Ovary (tissue), 9 donors: ENCODE results near the gene CTNND2. TPM values are rescaled to one million over a fixed set of nuclear protein-coding genes. Genes with fewer than 3 reads are reported as not detected.

Experiments used
- DNase-seq, 5 donors: peaks; one replicate each; pipeline ENCODE4 v3.0.0-alpha.2; 2019 to 2020
- H3K27ac ChIP-seq, 2 donors: fragments of 200-600 bp; one replicate each; pipeline versions ENCODE4 v1.5.1 to v1.8.0; 2019 to 2022
- H3K27me3 ChIP-seq: fragments of 200-600 bp; one replicate; pipeline ENCODE4 v1.8.0; 2022
- H3K36me3 ChIP-seq: fragments of 200-600 bp; sonication (generic); one replicate; pipeline ENCODE4 v1.5.1; 2019
- H3K4me1 ChIP-seq: one replicate; pipeline ENCODE4 v1.8.1; 2013; ENCODE audit warnings: mild to moderate bottlenecking, moderate library complexity; ENCODE audit not compliant: insufficient read depth
- H3K4me3 ChIP-seq: fragments of 200-600 bp; sonication (generic); one replicate; pipeline ENCODE4 v1.5.1; 2017
- H3K9me3 ChIP-seq, 2 donors: fragments of 200-600 bp in 1 of 2; sonication (generic) in 1 of 2; one replicate each; pipeline versions ENCODE4 v1.5.1 to v1.8.1; 2013 to 2019; ENCODE audit warnings: mild to moderate bottlenecking in 1 of 2, moderate library complexity in 1 of 2
- CTCF ChIP-seq, 3 donors: fragments of 450-650 bp in 2 of 3; fragments of 200-600 bp in 1 of 3; IDR thresholded peaks; one replicate each; pipeline versions ENCODE4 v1.5.1 to v1.8.0; 2016 to 2022; ENCODE audit warnings: antibody characterized with exemption in 3 of 3, mild to moderate bottlenecking in 1 of 3
- EP300 ChIP-seq: sonication (generic); formaldehyde crosslinking; IDR thresholded peaks from one replicate; pipeline ENCODE4 v1.6.1; 2017; ENCODE audit warnings: antibody characterized with exemption
- POLR2A ChIP-seq: fragments of 450-650 bp; IDR thresholded peaks from one replicate; pipeline ENCODE4 v1.6.1; 2017; ENCODE audit warnings: antibody characterized with exemption, mild to moderate bottlenecking, moderate library complexity
- WGBS, 3 donors: extraction: QIAGEN DNeasy Blood & Tissue Kit in 1 of 3; methylation state at CpG; one replicate each; pipeline versions ENCODE4 v1.1.5 to v1.1.7; 2013 to 2017; 5-methylcytosine and 5-hydroxymethylcytosine counted together
- intact Hi-C, 4 donors: fragments of 100-400 bp; cut with DNase I; formaldehyde crosslinking; loops; one replicate each; pipeline versions ENCODE4 v1.11.0 to v1.15.1; 2022 to 2023
- polyA plus RNA-seq, 2 donors: library from polyadenylated mRNA; stranded (reverse); fragments of 200-250 nt in 1 of 2; fragments of 350-450 nt in 1 of 2; fragmentation: Illumina TruSeq in 1 of 2; extraction: RNeasy Lipid Tissue Mini Kit (QIAGEN cat#74804) in 1 of 2; gene quantifications; one replicate each; pipeline ENCODE4 v1.2.3, GENCODE V29; 2013 to 2014
- total RNA-seq, 7 donors: library from RNA; depleted of rRNA in 2 of 7; stranded (reverse); fragments of >200 nt in 2 of 7; fragmentation: NEBNext Ultra II Directional in 3 of 7; extraction: Animal tissue kit (Norgen Biotek cat#: 25700) in 3 of 7; gene quantifications; one replicate each; pipeline versions ENCODE4 v1.1.0 to v1.2.4, GENCODE V29; 2016 to 2023
- donor health status: DM: no; HTN: no; CAD: no; lungs with moderate emphysema.
- donor health status: DM: no; HTN: no; CAD: no.
- donor health status: Bipolar disorder and iron deficiency.
- donor health status: DM: yes; HTN: yes; CAD: no.
- donor health status: DM: no; HTN: no; CAD: no.
- donor health status: DM: yes; HTN: yes; CAD: no.

Gene CTNND2
- total and polyA plus RNA-seq, 9 donors = 0.52 to 13.2 (median 2.3) TPM

- Histone ChIP-seq H3K27ac (no peak overlapping the region), H3K27me3 (no peaks in the 10 kb centered on the region), H3K4me3 (no peak overlapping the region), H3K9me3 (no peaks in the 10 kb centered on the region), H3K36me3 (no peaks in the 10 kb centered on the region), H3K4me1 (no peaks in the 10 kb centered on the region)
- no peak for DNase-seq
- intact Hi-C loops = loop anchor here in 3 of 4 donors (10.0 kb wide), 1 partner anchor 231 kb away; no protein-coding TSS in a partner anchor
- no peak for TF ChIP-seq POLR2A
- no peak for TF ChIP-seq CTCF (IDR thresholded peaks at IDR 0.05)
- TF ChIP-seq EP300 = no peak
- WGBS, 3 donors = 79 to 89% (median 88%) methylated on average over 1 of the region's 1 CpG
These were observed 408.0 kb downstream of the CTNND2 start for GRCh38 chr5:11496137-11496719.

GRCh38 chr5:11494340-11494739 is 409.9 kb downstream of the CTNND2 start:
- DNase-seq = no peak
- 10 to 20% (median 14%) methylated on average over 3 of the region's 3 CpGs for WGBS, 3 donors
- Histone ChIP-seq H3K9me3 (no peaks in the 10 kb centered on the region), H3K27me3 (no peaks in the 10 kb centered on the region), H3K4me3 (no peak overlapping the region), H3K4me1 (no peaks in the 10 kb centered on the region), H3K36me3 (no peaks in the 10 kb centered on the region), H3K27ac (no peak overlapping the region)
- intact Hi-C loops = loop anchor here in 3 of 4 donors (10.0 kb wide), 1 partner anchor 230 kb away; no protein-coding TSS in a partner anchor
- TF ChIP-seq EP300 = no peak
- TF ChIP-seq CTCF (IDR thresholded peaks at IDR 0.05) = no peak
- TF ChIP-seq POLR2A = no peak

- intact Hi-C loops = loop anchor here in 3 of 4 donors (10.0 kb wide), 1 partner anchor 227 kb away; no protein-coding TSS in a partner anchor
- Histone ChIP-seq H3K4me1 (no peaks in the 10 kb centered on the region), H3K27me3 (no peaks in the 10 kb centered on the region), H3K9me3 (no peaks in the 10 kb centered on the region), H3K4me3 (no peak overlapping the region), H3K36me3 (no peaks in the 10 kb centered on the region), H3K27ac (no peak overlapping the region)
- WGBS, 3 donors = 79 to 82% (median 81%) methylated on average over 7 of the region's 7 CpGs
- TF ChIP-seq CTCF (IDR thresholded peaks at IDR 0.05) (no peak), POLR2A (no peak), EP300 (no peak)
- DNase-seq = no peak
These were observed 412.7 kb downstream of the CTNND2 start for GRCh38 chr5:11491404-11492075.

GRCh38 chr5:11483630-11484029 is 420.6 kb downstream of the CTNND2 start:
- H3K36me3 ChIP-seq = no peaks in the 10 kb centered on the region
- no peak for DNase-seq
- TF ChIP-seq EP300 (no peak), CTCF (IDR thresholded peaks at IDR 0.05) (no peak), POLR2A (no peak)
- no peak overlapping the region for H3K27ac ChIP-seq
- no peaks in the 10 kb centered on the region for H3K4me1 ChIP-seq
- H3K4me3 ChIP-seq = no peak overlapping the region
- intact Hi-C loops = no loop called here
- WGBS, 3 donors = 84 to 89% (median 84%) methylated on average over 5 of the region's 5 CpGs
- H3K9me3 ChIP-seq = no peaks in the 10 kb centered on the region
- H3K27me3 ChIP-seq = no peaks in the 10 kb centered on the region
